OCI-LY7 (cell line): Measurements from ENCODE around the gene MCUB. TPM values are rescaled to one million over a fixed set of nuclear protein-coding genes. Genes with fewer than 3 reads are reported as not detected.

Experiments used
- BruUV-seq: library from RNA; stranded (reverse); fragments of 400-500 nt; replicated peaks from 2 replicates; lab custom pipeline; 2021; lab: Mats Ljungman, UMichigan
- CTCF ChIA-PET: fragments of 300-600 bp; sonication (Branson Sonifier 250); formaldehyde crosslinking; loops from one replicate; lab custom pipeline; 2022; ENCODE audit warnings: antibody characterized with exemption; ENCODE audit not compliant: unreplicated experiment; lab: Charles Lee
- POLR2A ChIA-PET: fragments of 300-600 bp; sonication (Branson Sonifier 250); formaldehyde crosslinking; loops from one replicate; lab custom pipeline; 2022; ENCODE audit warnings: antibody characterized with exemption; lab: Charles Lee
- DNase-seq: peaks from one replicate; pipeline ENCODE4 v3.0.0-alpha.2; 2015; ENCODE audit warnings: low spot score
- H2AFZ ChIP-seq: fragments of 200-600 bp; sonication (generic), shearing (Covaris generic); 2 replicates; pipeline ENCODE4 v1.6.1; 2014; ENCODE audit warnings: mild to moderate bottlenecking, antibody characterized with exemption, low read length, moderate library complexity
- H3K27ac ChIP-seq: fragments of 200-600 bp; sonication (generic); 2 replicates; pipeline ENCODE4 v1.5.1; 2014; ENCODE audit warnings: mixed run types, low read depth, mild to moderate bottlenecking, moderate library complexity, low read length, inconsistent platforms; ENCODE audit not compliant: poor library complexity, severe bottlenecking
- H3K36me3 ChIP-seq: fragments of 200-600 bp; sonication (generic); 2 replicates; pipeline ENCODE4 v1.6.1; 2014; ENCODE audit warnings: mild to moderate bottlenecking, antibody characterized with exemption, low read length, moderate library complexity, mixed read lengths; ENCODE audit not compliant: insufficient read depth
- H3K4me1 ChIP-seq: fragments of 200-600 bp; sonication (generic); 2 replicates; pipeline ENCODE4 v1.5.1; 2014; ENCODE audit warnings: mild to moderate bottlenecking, low read length; ENCODE audit not compliant: insufficient read depth, poor library complexity, severe bottlenecking
- H3K4me2 ChIP-seq: fragments of 200-600 bp; sonication (generic); 2 replicates; pipeline ENCODE4 v1.6.1; 2014; ENCODE audit warnings: mild to moderate bottlenecking, low read length
- H3K4me3 ChIP-seq: fragments of 200-600 bp; sonication (generic); 2 replicates; pipeline ENCODE4 v1.5.1; 2014; ENCODE audit warnings: mild to moderate bottlenecking, low read depth, low read length; ENCODE audit not compliant: poor library complexity, severe bottlenecking
- H3K79me2 ChIP-seq: fragments of 200-600 bp; sonication (generic); 2 replicates; pipeline ENCODE4 v1.6.1; 2016; ENCODE audit warnings: low read depth, mild to moderate bottlenecking, low read length, moderate library complexity, mixed read lengths; ENCODE audit not compliant: insufficient read depth
- H3K9me2 ChIP-seq: fragments of 200-600 bp; sonication (generic); 2 replicates; pipeline ENCODE4 v1.6.1; 2016; ENCODE audit warnings: mild to moderate bottlenecking, low read length, mixed read lengths; ENCODE audit not compliant: insufficient read depth
- H3K9me3 ChIP-seq: fragments of 200-600 bp; sonication (generic); 2 replicates; pipeline ENCODE4 v1.6.1; 2014; ENCODE audit warnings: mild to moderate bottlenecking, mixed run types, low read length, mixed read lengths
- H4K20me1 ChIP-seq: fragments of 200-600 bp; sonication (generic); 2 replicates; pipeline ENCODE4 v1.6.1; 2014; ENCODE audit warnings: mild to moderate bottlenecking, antibody characterized with exemption, low read length, moderate library complexity, mixed read lengths; ENCODE audit not compliant: insufficient read depth
- EZH2phosphoT487 ChIP-seq: fragments of 200-600 bp; sonication (generic); IDR thresholded peaks from 2 replicates; pipeline ENCODE4 v1.6.1; 2018; ENCODE audit warnings: low read depth, borderline replicate concordance, mild to moderate bottlenecking, mixed run types, antibody characterized with exemption, low read length, moderate library complexity, mixed read lengths
- intact Hi-C: fragments of 100-400 bp; cut with micrococcal nuclease; formaldehyde crosslinking; loops from one replicate; pipeline ENCODE4 v1.10.0; 2022; ENCODE audit not compliant: unreplicated experiment
- total RNA-seq, 2 experiments: library from RNA; depleted of rRNA in 1 of 2; stranded (reverse); fragments of >200 nt in 1 of 2; shearing (Covaris generic) in 1 of 2; gene quantifications; 2 replicates each; pipeline ENCODE4 v1.2.3, GENCODE V29; 2014 to 2022
- TF ChIP-seq, protein P1 (sequence below): fragments of 200-600 bp; sonication (generic); conservative IDR thresholded peaks from 2 replicates; pipeline ENCODE4 v1.5.1; 2014; ENCODE audit warnings: mild to moderate bottlenecking, antibody characterized with exemption, low read length, moderate library complexity, mixed read lengths

The MCUB gene
- total RNA-seq, 2 experiments from 2014 or later, result 40.3 to 64.4 TPM

DNA sequence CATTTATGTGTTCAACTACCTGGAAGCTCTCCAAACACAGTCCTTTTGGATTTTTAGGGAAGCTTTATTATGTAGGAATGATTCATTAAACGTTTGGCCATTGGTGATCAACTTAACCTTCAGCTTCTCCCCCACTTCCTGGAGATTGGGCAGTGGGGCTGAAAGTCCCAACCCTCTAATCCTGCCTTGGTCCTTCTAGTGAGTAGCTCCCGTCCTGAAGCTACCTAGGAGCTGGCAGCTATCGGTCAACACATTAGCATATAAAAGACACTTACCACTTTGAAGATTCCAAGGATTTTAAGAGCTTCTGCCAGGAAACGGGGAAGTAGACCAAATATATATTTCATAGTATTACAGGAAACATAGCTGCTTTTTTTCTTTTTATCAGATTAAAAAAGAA lies 69.7 kb downstream of the MCUB start:
- intact Hi-C loops, result no loop called here
- Histone ChIP-seq H2AFZ (no peak overlapping the region), H3K9me2 (no peaks in the 10 kb centered on the region), H3K4me3 (no peak overlapping the region), H3K79me2 (0 out of 2 replicates have a peak, but pooled peaks cover 5% of the 10 kb centered on the region), H3K36me3 (peaks cover 3% of the 10 kb centered on the region; the same call in 1 of the 2 replicates), H3K9me3 (no peaks in the 10 kb centered on the region), H4K20me1 (no peaks in the 10 kb centered on the region), H3K4me2 (no peak overlapping the region), H3K27ac (no peak overlapping the region), H3K4me1 (no peaks in the 10 kb centered on the region)
- no peak for DNase-seq
- CTCF ChIA-PET, result no interaction called here
- no TSS peak for BruUV-seq
- TF ChIP-seq EZH2phosphoT487, result no peak
- TF ChIP-seq, protein P1, sequence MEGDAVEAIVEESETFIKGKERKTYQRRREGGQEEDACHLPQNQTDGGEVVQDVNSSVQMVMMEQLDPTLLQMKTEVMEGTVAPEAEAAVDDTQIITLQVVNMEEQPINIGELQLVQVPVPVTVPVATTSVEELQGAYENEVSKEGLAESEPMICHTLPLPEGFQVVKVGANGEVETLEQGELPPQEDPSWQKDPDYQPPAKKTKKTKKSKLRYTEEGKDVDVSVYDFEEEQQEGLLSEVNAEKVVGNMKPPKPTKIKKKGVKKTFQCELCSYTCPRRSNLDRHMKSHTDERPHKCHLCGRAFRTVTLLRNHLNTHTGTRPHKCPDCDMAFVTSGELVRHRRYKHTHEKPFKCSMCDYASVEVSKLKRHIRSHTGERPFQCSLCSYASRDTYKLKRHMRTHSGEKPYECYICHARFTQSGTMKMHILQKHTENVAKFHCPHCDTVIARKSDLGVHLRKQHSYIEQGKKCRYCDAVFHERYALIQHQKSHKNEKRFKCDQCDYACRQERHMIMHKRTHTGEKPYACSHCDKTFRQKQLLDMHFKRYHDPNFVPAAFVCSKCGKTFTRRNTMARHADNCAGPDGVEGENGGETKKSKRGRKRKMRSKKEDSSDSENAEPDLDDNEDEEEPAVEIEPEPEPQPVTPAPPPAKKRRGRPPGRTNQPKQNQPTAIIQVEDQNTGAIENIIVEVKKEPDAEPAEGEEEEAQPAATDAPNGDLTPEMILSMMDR, result no peak
- POLR2A ChIA-PET, result interaction anchor here (0.9 to 2.1 kb wide), 4 partner anchors 9 to 152 kb away, joined by 3 to 6 read pairs (median 4); no protein-coding TSS in a partner anchor

DNA sequence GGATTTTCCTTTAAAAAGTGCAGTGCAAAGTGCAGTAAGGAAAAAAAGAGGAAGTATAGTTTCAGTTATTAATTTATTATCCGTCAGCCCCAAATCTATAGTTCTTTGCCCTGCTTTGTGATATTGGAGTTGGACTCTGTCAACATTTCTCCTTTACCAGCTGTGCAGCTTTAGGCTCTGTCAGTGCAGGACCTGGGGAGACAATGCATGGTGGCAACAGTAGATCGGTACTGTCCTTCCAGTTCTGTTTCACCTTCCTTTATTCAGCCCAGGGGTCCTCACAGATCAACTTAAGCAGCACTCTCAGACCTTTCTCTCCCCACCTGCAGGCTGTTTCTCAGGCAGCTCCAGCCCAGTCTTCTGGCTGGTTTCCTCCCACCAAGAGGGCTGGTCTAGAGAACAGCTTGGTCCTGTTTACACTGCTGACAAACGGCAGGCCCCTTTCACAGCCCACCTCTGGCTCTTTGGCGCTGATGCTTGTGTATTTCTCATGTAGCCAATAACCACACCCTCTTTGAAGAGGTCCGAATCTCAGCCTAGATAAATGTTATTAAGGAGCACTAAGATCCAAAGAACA lies 71.6 kb downstream of the MCUB start:
- no peaks in the 10 kb centered on the region for H3K9me3 ChIP-seq
- ChIA-PET CTCF (no interaction called here), POLR2A (interaction anchor here (0.7 to 2.1 kb wide), 5 partner anchors 11 to 90 kb away, joined by 3 to 6 read pairs (median 4); no protein-coding TSS in a partner anchor)
- H3K36me3 ChIP-seq, result peaks cover 10% of the 10 kb centered on the region; the same call in 1 of the 2 replicates
- no peak overlapping the region for H3K4me3 ChIP-seq
- TF ChIP-seq, protein P1, result no peak
- TF ChIP-seq EZH2phosphoT487, result no peak
- intact Hi-C loops, result no loop called here
- no TSS peak for BruUV-seq
- no peaks in the 10 kb centered on the region for H3K4me1 ChIP-seq
- 0 out of 2 replicates have a peak, but pooled peaks cover 5% of the 10 kb centered on the region for H3K79me2 ChIP-seq
- no peaks in the 10 kb centered on the region for H4K20me1 ChIP-seq
- no peak overlapping the region for H3K27ac ChIP-seq
- DNase-seq, result no peak
- H3K9me2 ChIP-seq, result no peaks in the 10 kb centered on the region
- H3K4me2 ChIP-seq, result no peak overlapping the region
- H2AFZ ChIP-seq, result no peak overlapping the region

DNA sequence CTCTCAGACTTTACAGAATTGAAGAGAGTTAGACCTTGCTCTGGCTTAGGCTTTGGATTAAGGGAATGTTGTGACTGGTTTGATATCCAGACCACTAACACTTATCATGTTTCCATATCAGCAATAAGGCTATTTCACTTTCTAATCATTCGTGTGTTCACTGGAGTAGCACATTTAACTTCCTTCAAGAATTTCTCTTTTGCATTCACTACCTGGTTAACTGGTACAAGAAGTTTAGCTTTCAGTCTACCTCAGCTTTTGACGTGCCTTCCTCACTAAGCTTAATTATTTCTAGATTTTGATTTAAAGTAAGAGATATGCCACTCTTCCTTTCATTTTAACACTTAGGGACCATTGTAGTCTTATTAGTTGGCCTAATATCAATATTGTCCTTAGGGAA lies 80.6 kb downstream of the MCUB start:
- Histone ChIP-seq H3K9me3 (no peaks in the 10 kb centered on the region), H3K27ac (no peak overlapping the region), H3K79me2 (peaks cover 12% of the 10 kb centered on the region; the same call in 1 of the 2 replicates), H4K20me1 (no peaks in the 10 kb centered on the region), H3K9me2 (no peaks in the 10 kb centered on the region), H3K4me3 (no peak overlapping the region), H2AFZ (no peak overlapping the region), H3K4me2 (no peak overlapping the region), H3K4me1 (no peaks in the 10 kb centered on the region), H3K36me3 (peaks cover 21% of the 10 kb centered on the region)
- POLR2A ChIA-PET, result interaction anchor here (1.3 to 1.7 kb wide), 3 partner anchors 9 to 22 kb away, joined by 4 to 5 read pairs (median 5); no protein-coding TSS in a partner anchor
- intact Hi-C loops, result no loop called here
- BruUV-seq, result no TSS peak
- TF ChIP-seq, protein P1, result no peak
- TF ChIP-seq EZH2phosphoT487, result no peak
- CTCF ChIA-PET, result no interaction called here
- DNase-seq, result no peak
